SK-N-SH (cell line): ENCODE results near the gene RAPGEF2. TPM values are rescaled to one million over a fixed set of nuclear protein-coding genes. Genes with fewer than 3 reads are reported as not detected.

Source experiments
- CTCF ChIA-PET: fragments of 300-600, 350-600 bp; formaldehyde crosslinking; extraction: SDS; loops from one replicate; lab custom pipeline; 2021; lab: Yijun Ruan, JAX
- POLR2A ChIA-PET: fragments of 350-600 bp; sonication (Branson Sonifier 250); formaldehyde crosslinking; extraction: SDS; loops from one replicate; lab custom pipeline; 2020; ENCODE audit warnings: antibody characterized with exemption, inconsistent platforms; lab: Yijun Ruan, JAX
- DNase-seq: peaks from one replicate; pipeline ENCODE4 v3.0.0; 2012
- H2AFZ ChIP-seq: fragments of 200-600 bp; sonication (generic); 2 replicates; pipeline ENCODE4 v1.8.1; 2016; ENCODE audit warnings: antibody characterized with exemption, mild to moderate bottlenecking, low read depth
- H3F3A ChIP-seq: fragments of 200-600 bp; sonication (generic); replicated peaks from 2 replicates; pipeline ENCODE3; 2016; ENCODE audit warnings: antibody characterized with exemption, mild to moderate bottlenecking; ENCODE audit not compliant: insufficient read depth
- H3K27ac ChIP-seq, 2 experiments: fragments of 200-500 bp in 1 of 2; fragments of 200-600 bp in 1 of 2; sonication (Bioruptor generic) in 1 of 2; sonication (generic), shearing (Covaris generic) in 1 of 2; 2 replicates each; pipeline versions ENCODE4 v1.5.1 to v1.6.1; 2014 to 2016; ENCODE audit warnings: low read depth in 2 of 2, inconsistent platforms in 1 of 2, low read length in 1 of 2, mild to moderate bottlenecking in 1 of 2, mixed read lengths in 1 of 2
- H3K27me3 ChIP-seq: fragments of 200-600 bp; sonication (generic), shearing (Covaris generic); 2 replicates; pipeline ENCODE4 v1.6.1; 2016; ENCODE audit warnings: mixed run types; ENCODE audit not compliant: insufficient read depth
- H3K36me3 ChIP-seq, 2 experiments: fragments of 200-500 bp in 1 of 2; fragments of 200-600 bp in 1 of 2; sonication (Bioruptor generic) in 1 of 2; sonication (generic) in 1 of 2; replicated peaks in 1 of 2; 2 replicates each; pipeline versions ENCODE3 to v1.5.1; 2014 to 2016; ENCODE audit warnings: low read length in 1 of 2, mild to moderate bottlenecking in 1 of 2; ENCODE audit not compliant: insufficient read depth in 2 of 2, control insufficient read depth in 1 of 2
- H3K4me1 ChIP-seq, 2 experiments: fragments of 200-500 bp in 1 of 2; fragments of 200-600 bp in 1 of 2; sonication (Bioruptor generic) in 1 of 2; sonication (generic), shearing (Covaris generic) in 1 of 2; 2 replicates each; pipeline versions ENCODE4 v1.5.1 to v1.6.1; 2014 to 2016; ENCODE audit warnings: low read depth in 1 of 2, low read length in 1 of 2, mixed run types in 1 of 2; ENCODE audit not compliant: insufficient read depth in 2 of 2, control insufficient read depth in 1 of 2
- H3K4me2 ChIP-seq: fragments of 200-600 bp; sonication (generic), shearing (Covaris generic); 2 replicates; pipeline ENCODE4 v1.6.1; 2017; ENCODE audit warnings: mixed run types
- H3K4me3 ChIP-seq, 2 experiments: fragments of 200-500 bp in 1 of 2; fragments of 200-600 bp in 1 of 2; sonication (Bioruptor generic) in 1 of 2; sonication (generic), shearing (Covaris generic) in 1 of 2; 2 replicates each; pipeline versions ENCODE4 v1.5.1 to v1.8.1; 2014 to 2016; ENCODE audit warnings: low read depth in 2 of 2, inconsistent platforms in 1 of 2, low read length in 1 of 2, mild to moderate bottlenecking in 1 of 2, mixed read lengths in 1 of 2, moderate library complexity in 1 of 2
- H3K79me2 ChIP-seq: fragments of 200-600 bp; sonication (generic); 2 replicates; pipeline ENCODE4 v1.8.1; 2017; ENCODE audit warnings: mild to moderate bottlenecking; ENCODE audit not compliant: insufficient read depth
- H3K9ac ChIP-seq: fragments of 200-600 bp; sonication (generic); 2 replicates; pipeline ENCODE4 v1.6.1; 2017; ENCODE audit warnings: mixed run types
- H3K9me2 ChIP-seq: fragments of 200-600 bp; sonication (generic); 2 replicates; pipeline ENCODE4 v1.6.1; 2017; ENCODE audit warnings: mixed run types
- H3K9me3 ChIP-seq: fragments of 200-600 bp; sonication (generic); 2 replicates; pipeline ENCODE4 v1.6.1; 2017; ENCODE audit warnings: mixed run types, mild to moderate bottlenecking, moderate library complexity
- H4K20me1 ChIP-seq: fragments of 200-600 bp; sonication (generic); 2 replicates; pipeline ENCODE4 v1.6.1; 2017; ENCODE audit warnings: mild to moderate bottlenecking, mixed run types; ENCODE audit not compliant: insufficient read depth
- EP300 ChIP-seq, 2 experiments: IDR thresholded peaks; 2 replicates each; pipeline versions ENCODE4 v1.4.0 to v1.6.1; 2012; ENCODE audit warnings: borderline replicate concordance in 1 of 2, low read depth in 1 of 2, low read length in 1 of 2
- EZH2phosphoT487 ChIP-seq: fragments of 200-600 bp; sonication (generic); IDR thresholded peaks from 2 replicates; pipeline ENCODE4 v1.6.1; 2017; ENCODE audit warnings: low read depth, mixed run types, mild to moderate bottlenecking, antibody characterized with exemption, moderate library complexity, borderline replicate concordance
- FOSL2 ChIP-seq: IDR thresholded peaks from 2 replicates; pipeline ENCODE4 v1.4.0; 2012; ENCODE audit warnings: low read depth, mild to moderate bottlenecking, moderate library complexity, borderline replicate concordance
- GATA2 ChIP-seq: sonication (generic); formaldehyde crosslinking; IDR thresholded peaks from 2 replicates; pipeline ENCODE4 v1.5.0; 2020; ENCODE audit warnings: mild to moderate bottlenecking, missing genetic modification reagents
- MAX ChIP-seq: IDR thresholded peaks from 2 replicates; pipeline ENCODE4 v1.4.0; 2012; ENCODE audit warnings: low read depth
- MEF2A ChIP-seq: IDR thresholded peaks from 2 replicates; pipeline ENCODE4 v1.4.0; 2012; ENCODE audit warnings: low read depth, borderline replicate concordance
- NFIC ChIP-seq: IDR thresholded peaks from 2 replicates; pipeline ENCODE4 v1.4.0; 2012; ENCODE audit warnings: borderline replicate concordance
- PBX3 ChIP-seq: IDR thresholded peaks from 2 replicates; pipeline ENCODE4; 2012
- RAD21 ChIP-seq: IDR thresholded peaks from 2 replicates; pipeline ENCODE4 v1.6.1; 2012; ENCODE audit warnings: mild to moderate bottlenecking, low read length
- REST ChIP-seq: IDR thresholded peaks from 2 replicates; pipeline ENCODE4 v1.6.1; 2012; ENCODE audit warnings: mild to moderate bottlenecking, low read depth, low read length, moderate library complexity
- RFX5 ChIP-seq: IDR thresholded peaks from 2 replicates; pipeline ENCODE4 v1.6.1; 2012; ENCODE audit warnings: mild to moderate bottlenecking, improper control_type of control experiment, low read length
- SIN3A ChIP-seq: IDR thresholded peaks from 2 replicates; pipeline ENCODE4 v1.6.1; 2012; ENCODE audit warnings: low read depth, mild to moderate bottlenecking, low read length, moderate library complexity, borderline replicate concordance
- SMC3 ChIP-seq: IDR thresholded peaks from 2 replicates; pipeline ENCODE4 v1.6.1; 2012; ENCODE audit warnings: low read depth, low read length, improper control_type of control experiment
- USF2 ChIP-seq: fragments of 150-350 bp; IDR thresholded peaks from 2 replicates; pipeline ENCODE4 v1.6.1; 2017; ENCODE audit warnings: antibody characterized with exemption, low read length, low read depth, borderline replicate concordance
- YY1 ChIP-seq: IDR thresholded peaks from 2 replicates; pipeline ENCODE4 v1.4.0; 2012; ENCODE audit warnings: low read depth, mild to moderate bottlenecking
- ZBTB33 ChIP-seq: IDR thresholded peaks from 2 replicates; pipeline ENCODE4 v1.4.0; 2012; ENCODE audit warnings: low read depth, borderline replicate concordance
- WGBS: methylation state at CpG from one replicate; pipeline ENCODE4 v1.1.6; 2017; ENCODE audit warnings: low lambda C conversion rate; 5-methylcytosine and 5-hydroxymethylcytosine counted together
- polyA plus RNA-seq, 3 experiments: library from polyadenylated mRNA; depleted of rRNA; stranded (reverse); fragments of >200 nt; gene quantifications; 2 replicates each; pipeline ENCODE4 v1.2.3, GENCODE V29; 2012

The RAPGEF2 gene
- polyA plus RNA-seq, 1 of the 3 experiments (the other 2 are of a cell fraction), result 19.2 TPM

- ChIA-PET CTCF (interaction anchor here (1.1 kb wide), 2 partner anchors 10 to 12 kb away, joined by 3 read pairs; no protein-coding TSS in a partner anchor), POLR2A (no interaction called here)
- H3K4me2 ChIP-seq, result no peak overlapping the region
- WGBS, result 93% methylated on average over 3 of the region's 3 CpGs
- peaks cover 4% of the 10 kb centered on the region for H3K79me2 ChIP-seq
- no peak overlapping the region for H2AFZ ChIP-seq
- no peaks in the 10 kb centered on the region for H3K4me1 ChIP-seq
- no peaks in the 10 kb centered on the region for H3K27me3 ChIP-seq
- H3F3A ChIP-seq, result no peaks in the 10 kb centered on the region
- no peaks in the 10 kb centered on the region for H3K9me3 ChIP-seq
- peaks cover 71 to 81% of the 10 kb centered on the region in 2 experiments for H3K36me3 ChIP-seq
- no peak for DNase-seq
- TF ChIP-seq GATA2 (CRISPR knock-in tag) (no peak), EZH2phosphoT487 (no peak), SIN3A (no peak), RAD21 (no peak), EP300 (IDR thresholded peaks at IDR 0.05; ENCODE audit: borderline replicate concordance in 1 of 2, low read depth in 1 of 2, low read length in 1 of 2) (no peak), MEF2A (no peak), MAX (no peak), YY1 (no peak), NFIC (no peak), USF2 (no peak), REST (no peak), SMC3 (no peak), RFX5 (no peak), PBX3 (no peak), ZBTB33 (no peak), FOSL2 (no peak)
- TF ChIP-seq, all 33 proteins: peak for 0
- Histone ChIP-seq H3K9ac (no peak overlapping the region), H3K27ac (no peak overlapping the region), H3K4me3 (no peak overlapping the region), H3K9me2 (no peaks in the 10 kb centered on the region), H4K20me1 (no peaks in the 10 kb centered on the region)
Measured at GRCh38 chr4:159349332-159349731, 246.5 kb downstream of the RAPGEF2 start.
